NCI-H526 treated with DMSO at 0.1 percent for 48 hours (cell line): ENCODE results near the gene LRRC8D.
A peak's percentile ranks its signal among the peaks of the same experiment; 100 is the strongest.

ENCODE experiments used
- DNase-seq: peaks from one replicate; lab custom pipeline; 2025; lab: John Stamatoyannopoulos, UW

Gene LRRC8D

GRCh38 chr1:89941110-89941766 is 120.4 kb downstream of the LRRC8D start:
- no peak for DNase-seq

GRCh38 chr1:89942014-89942413 is 121.2 kb downstream of the LRRC8D start:
- DNase-seq = no peak

- no peak for DNase-seq
Observed at GRCh38 chr1:89942825-89943658, 122.2 kb downstream of the LRRC8D start.

GRCh38 chr1:89943846-89944781 is 123.3 kb downstream of the LRRC8D start:
- DNase-seq = no peak

GRCh38 chr1:89945852-89946476 is 125.1 kb downstream of the LRRC8D start:
- DNase-seq = no peak

- DNase-seq = no peak
Observed at GRCh38 chr1:89946532-89946931, 125.7 kb downstream of the LRRC8D start.

GRCh38 chr1:89948722-89949345 is 128.0 kb downstream of the LRRC8D start:
- DNase-seq = no peak

- peak; percentile 76 for DNase-seq
Observed at GRCh38 chr1:89949991-89950624, 129.3 kb downstream of the LRRC8D start.

GRCh38 chr1:89950703-89951102 is 129.9 kb downstream of the LRRC8D start:
- DNase-seq = no peak

GRCh38 chr1:89951766-89952604 is 131.2 kb downstream of the LRRC8D start:
- no peak for DNase-seq

GRCh38 chr1:89952605-89953130 is 131.8 kb downstream of the LRRC8D start:
- DNase-seq = no peak

GRCh38 chr1:89953131-89953626 is 132.3 kb downstream of the LRRC8D start:
- DNase-seq = peak; percentile 20

- DNase-seq = no peak
Observed at GRCh38 chr1:89953929-89954328, 133.1 kb downstream of the LRRC8D start.

- DNase-seq = no peak
Observed at GRCh38 chr1:89954401-89954800, 133.6 kb downstream of the LRRC8D start.

GRCh38 chr1:89955311-89956205 is 134.7 kb downstream of the LRRC8D start:
- DNase-seq = no peak

GRCh38 chr1:89957107-89957506 is 136.3 kb downstream of the LRRC8D start:
- no peak for DNase-seq

GRCh38 chr1:89958851-89959654 is 138.2 kb downstream of the LRRC8D start:
- no peak for DNase-seq

- no peak for DNase-seq
Observed at GRCh38 chr1:89959719-89960118, 138.9 kb downstream of the LRRC8D start.
